GM23338 (cell line): Measurements from ENCODE around the gene PPFIBP1. TPM values are rescaled to one million over a fixed set of nuclear protein-coding genes. Genes with fewer than 3 reads are reported as not detected.

Experiments used
- ATAC-seq: fragments of 200-7000 bp; cut with Tn5 transposase; 3 replicates; pipeline ENCODE4 v1.9.1; 2020
- DNase-seq: peaks from one replicate; pipeline ENCODE4 v3.0.0-alpha.2; 2015; ENCODE audit warnings: low spot score
- H2AFZ ChIP-seq: fragments of 200-600 bp; sonication (generic); 2 replicates; pipeline ENCODE4 v1.8.0; 2016; ENCODE audit warnings: antibody characterized with exemption, mild to moderate bottlenecking, moderate library complexity
- H3F3A ChIP-seq: fragments of 200-600 bp; sonication (generic); replicated peaks from 2 replicates; pipeline ENCODE4 v1.8.0; 2017; ENCODE audit warnings: antibody characterized with exemption, mixed run types, low read depth
- H3K27ac ChIP-seq: fragments of 200-600 bp; sonication (generic); 2 replicates; pipeline ENCODE4 v1.6.1; 2016; ENCODE audit warnings: low read depth
- H3K27me3 ChIP-seq: fragments of 200-600 bp; sonication (generic); 2 replicates; pipeline ENCODE4 v1.8.0; 2016; ENCODE audit warnings: mild to moderate bottlenecking, mixed run types, moderate library complexity; ENCODE audit not compliant: insufficient read depth
- H3K36me3 ChIP-seq: fragments of 200-600 bp; sonication (generic); 2 replicates; pipeline ENCODE4 v1.8.0; 2016; ENCODE audit warnings: mild to moderate bottlenecking; ENCODE audit not compliant: insufficient read depth
- H3K4me1 ChIP-seq: fragments of 200-600 bp; sonication (generic); 2 replicates; pipeline ENCODE4 v1.8.0; 2016; ENCODE audit warnings: mild to moderate bottlenecking, moderate library complexity; ENCODE audit not compliant: insufficient read depth
- H3K4me2 ChIP-seq: fragments of 200-600 bp; sonication (generic); 2 replicates; pipeline ENCODE4 v1.7.1; 2017; ENCODE audit warnings: mixed run types
- H3K4me3 ChIP-seq: fragments of 200-600 bp; sonication (generic); 2 replicates; pipeline ENCODE4 v1.6.1; 2016; ENCODE audit warnings: mixed run types
- H3K79me2 ChIP-seq: fragments of 200-600 bp; sonication (generic); replicated peaks from 2 replicates; pipeline ENCODE4 v1.8.0; 2017; ENCODE audit warnings: mild to moderate bottlenecking; ENCODE audit not compliant: insufficient read depth
- H3K9me2 ChIP-seq: fragments of 200-600 bp; sonication (generic); 2 replicates; pipeline ENCODE4 v1.8.0; 2017; ENCODE audit not compliant: insufficient read depth
- H4K20me1 ChIP-seq: fragments of 200-600 bp; sonication (generic); replicated peaks from 2 replicates; pipeline ENCODE4 v1.8.0; 2017; ENCODE audit warnings: mild to moderate bottlenecking; ENCODE audit not compliant: insufficient read depth
- H3K27ac Mint-ChIP-seq: 2 replicates; pipeline ENCODE4 v1.8.0; 2020; ENCODE audit warnings: inconsistent platforms, mild to moderate bottlenecking, moderate library complexity, mixed read lengths
- H3K27me3 Mint-ChIP-seq: 3 replicates; pipeline ENCODE4 v1.8.0; 2022; ENCODE audit warnings: low read depth, mild to moderate bottlenecking, moderate library complexity, mixed read lengths, inconsistent platforms; ENCODE audit not compliant: insufficient read depth, poor library complexity
- H3K36me3 Mint-ChIP-seq: 3 replicates; pipeline ENCODE4 v1.8.0; 2021; ENCODE audit warnings: low read depth, mild to moderate bottlenecking, inconsistent platforms, moderate library complexity, mixed read lengths
- H3K4me1 Mint-ChIP-seq: 3 replicates; pipeline ENCODE4 v1.8.0; 2020; ENCODE audit warnings: mild to moderate bottlenecking, inconsistent platforms, mixed read lengths
- H3K4me3 Mint-ChIP-seq: 3 replicates; pipeline ENCODE4 v1.8.0; 2021; ENCODE audit warnings: moderate library complexity, mild to moderate bottlenecking, inconsistent platforms, mixed read lengths
- H3K9me3 Mint-ChIP-seq: 3 replicates; pipeline ENCODE4 v1.8.0; 2020; ENCODE audit warnings: moderate library complexity, mild to moderate bottlenecking, inconsistent platforms, mixed read lengths
- CREB1 ChIP-seq: fragments of 250-450 bp; sonication (Bioruptor Pico); IDR thresholded peaks from 2 replicates; pipeline ENCODE4 v1.5.0; 2020; ENCODE audit warnings: low read depth, mild to moderate bottlenecking, moderate library complexity
- EZH2 ChIP-seq: fragments of 200-600 bp; sonication (generic); IDR thresholded peaks from one replicate; pipeline ENCODE4 v1.8.0; 2017; ENCODE audit warnings: antibody characterized with exemption, mild to moderate bottlenecking, low read depth; ENCODE audit not compliant: unreplicated experiment
- EZH2phosphoT487 ChIP-seq: fragments of 200-600 bp; sonication (generic); IDR thresholded peaks from one replicate; pipeline ENCODE4 v1.8.1; 2018; ENCODE audit warnings: antibody characterized with exemption; ENCODE audit not compliant: unreplicated experiment
- JUNB ChIP-seq: IDR thresholded peaks from one replicate; pipeline ENCODE4 v1.6.1; 2016; ENCODE audit warnings: antibody characterized with exemption; ENCODE audit not compliant: unreplicated experiment
- NANOG ChIP-seq: IDR thresholded peaks from 2 replicates; pipeline ENCODE4 v1.6.1; 2016; ENCODE audit warnings: antibody characterized with exemption, borderline replicate concordance
- POLR2AphosphoS5 ChIP-seq: IDR thresholded peaks from 2 replicates; pipeline ENCODE4 v1.6.1; 2016; ENCODE audit warnings: antibody characterized with exemption, low read depth
- polyA plus RNA-seq: library from polyadenylated mRNA; unstranded; fragments of >200 nt; fragmentation: Nextera tagmentation; extraction: Ambion mirVana; gene quantifications from 2 replicates; pipeline ENCODE4 v1.2.1, GENCODE V29; 2016
- total RNA-seq: library from RNA; depleted of rRNA; stranded (reverse); fragments of >200 nt; shearing (Covaris generic); gene quantifications from 2 replicates; pipeline ENCODE4 v1.2.3, GENCODE V29; 2014
- TF ChIP-seq, protein P1 (sequence below): IDR thresholded peaks from one replicate; pipeline ENCODE4 v1.6.1; 2018; ENCODE audit warnings: antibody characterized with exemption; ENCODE audit not compliant: unreplicated experiment
- TF ChIP-seq, protein P2 (sequence below): fragments of 250-450 bp; sonication (Bioruptor Pico); IDR thresholded peaks from 2 replicates; pipeline ENCODE4 v1.5.0; 2020; ENCODE audit warnings: mild to moderate bottlenecking, moderate library complexity

Gene PPFIBP1
- total and polyA plus RNA-seq, 2 experiments from 2014 or later: 33.2 to 41.9 TPM

DNA sequence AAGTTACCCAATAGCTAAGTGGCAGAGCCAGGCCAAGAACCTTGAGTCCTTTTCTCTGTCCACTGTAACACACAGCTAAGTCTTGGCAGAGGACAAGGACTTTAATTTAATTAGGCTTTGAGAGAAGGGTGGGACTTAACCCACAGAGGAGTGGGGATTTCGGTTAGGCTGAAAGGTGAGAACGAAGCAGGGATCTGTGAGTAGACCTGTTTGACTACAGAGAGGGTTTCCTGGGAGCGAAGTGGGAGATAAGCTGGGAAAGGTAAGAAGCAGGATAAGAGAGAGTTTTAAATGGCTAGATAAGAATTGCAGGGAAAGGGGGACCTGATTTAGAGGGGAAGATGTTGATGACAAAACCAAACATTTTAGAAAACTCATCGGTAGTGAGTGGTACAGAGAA, 2.0 kb upstream of the PPFIBP1 start:
- TF ChIP-seq, protein P1, sequence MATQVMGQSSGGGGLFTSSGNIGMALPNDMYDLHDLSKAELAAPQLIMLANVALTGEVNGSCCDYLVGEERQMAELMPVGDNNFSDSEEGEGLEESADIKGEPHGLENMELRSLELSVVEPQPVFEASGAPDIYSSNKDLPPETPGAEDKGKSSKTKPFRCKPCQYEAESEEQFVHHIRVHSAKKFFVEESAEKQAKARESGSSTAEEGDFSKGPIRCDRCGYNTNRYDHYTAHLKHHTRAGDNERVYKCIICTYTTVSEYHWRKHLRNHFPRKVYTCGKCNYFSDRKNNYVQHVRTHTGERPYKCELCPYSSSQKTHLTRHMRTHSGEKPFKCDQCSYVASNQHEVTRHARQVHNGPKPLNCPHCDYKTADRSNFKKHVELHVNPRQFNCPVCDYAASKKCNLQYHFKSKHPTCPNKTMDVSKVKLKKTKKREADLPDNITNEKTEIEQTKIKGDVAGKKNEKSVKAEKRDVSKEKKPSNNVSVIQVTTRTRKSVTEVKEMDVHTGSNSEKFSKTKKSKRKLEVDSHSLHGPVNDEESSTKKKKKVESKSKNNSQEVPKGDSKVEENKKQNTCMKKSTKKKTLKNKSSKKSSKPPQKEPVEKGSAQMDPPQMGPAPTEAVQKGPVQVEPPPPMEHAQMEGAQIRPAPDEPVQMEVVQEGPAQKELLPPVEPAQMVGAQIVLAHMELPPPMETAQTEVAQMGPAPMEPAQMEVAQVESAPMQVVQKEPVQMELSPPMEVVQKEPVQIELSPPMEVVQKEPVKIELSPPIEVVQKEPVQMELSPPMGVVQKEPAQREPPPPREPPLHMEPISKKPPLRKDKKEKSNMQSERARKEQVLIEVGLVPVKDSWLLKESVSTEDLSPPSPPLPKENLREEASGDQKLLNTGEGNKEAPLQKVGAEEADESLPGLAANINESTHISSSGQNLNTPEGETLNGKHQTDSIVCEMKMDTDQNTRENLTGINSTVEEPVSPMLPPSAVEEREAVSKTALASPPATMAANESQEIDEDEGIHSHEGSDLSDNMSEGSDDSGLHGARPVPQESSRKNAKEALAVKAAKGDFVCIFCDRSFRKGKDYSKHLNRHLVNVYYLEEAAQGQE: no peak

GRCh38 chr12:27523305-27523641, 733 bp upstream of the PPFIBP1 start:
- H2AFZ ChIP-seq: no peak overlapping the region
- peak overlapping the region; percentile 93 for H3K27ac ChIP-seq
- peak overlapping the region; percentile 75 for H3K4me2 ChIP-seq
- peak overlapping the region; percentile 56 for H3K4me3 ChIP-seq
- Mint-ChIP-seq H3K4me3 (peak overlapping the region; percentile 75), H3K27ac (peak overlapping the region; percentile 96), H3K9me3 (no peaks in the 10 kb centered on the region), H3K36me3 (no peaks in the 10 kb centered on the region), H3K27me3 (peaks cover 4% of the 10 kb centered on the region), H3K4me1 (peaks cover 48% of the 10 kb centered on the region)
- H3K79me2 ChIP-seq: peaks cover 31% of the 10 kb centered on the region
- peaks cover 12% of the 10 kb centered on the region for H3K27me3 ChIP-seq
- DNase-seq (no peak), ATAC-seq (no peak)
- peaks cover 40% of the 10 kb centered on the region for H3K4me1 ChIP-seq
- no peaks in the 10 kb centered on the region for H3K9me2 ChIP-seq
- H3K36me3 ChIP-seq: no peaks in the 10 kb centered on the region
- no peaks in the 10 kb centered on the region for H3F3A ChIP-seq
- peaks cover 4% of the 10 kb centered on the region for H4K20me1 ChIP-seq
- TF ChIP-seq CREB1 (CRISPR knock-in tag): no peak
- no peak for TF ChIP-seq EZH2phosphoT487
- no peak for TF ChIP-seq POLR2AphosphoS5
- TF ChIP-seq, protein P2, sequence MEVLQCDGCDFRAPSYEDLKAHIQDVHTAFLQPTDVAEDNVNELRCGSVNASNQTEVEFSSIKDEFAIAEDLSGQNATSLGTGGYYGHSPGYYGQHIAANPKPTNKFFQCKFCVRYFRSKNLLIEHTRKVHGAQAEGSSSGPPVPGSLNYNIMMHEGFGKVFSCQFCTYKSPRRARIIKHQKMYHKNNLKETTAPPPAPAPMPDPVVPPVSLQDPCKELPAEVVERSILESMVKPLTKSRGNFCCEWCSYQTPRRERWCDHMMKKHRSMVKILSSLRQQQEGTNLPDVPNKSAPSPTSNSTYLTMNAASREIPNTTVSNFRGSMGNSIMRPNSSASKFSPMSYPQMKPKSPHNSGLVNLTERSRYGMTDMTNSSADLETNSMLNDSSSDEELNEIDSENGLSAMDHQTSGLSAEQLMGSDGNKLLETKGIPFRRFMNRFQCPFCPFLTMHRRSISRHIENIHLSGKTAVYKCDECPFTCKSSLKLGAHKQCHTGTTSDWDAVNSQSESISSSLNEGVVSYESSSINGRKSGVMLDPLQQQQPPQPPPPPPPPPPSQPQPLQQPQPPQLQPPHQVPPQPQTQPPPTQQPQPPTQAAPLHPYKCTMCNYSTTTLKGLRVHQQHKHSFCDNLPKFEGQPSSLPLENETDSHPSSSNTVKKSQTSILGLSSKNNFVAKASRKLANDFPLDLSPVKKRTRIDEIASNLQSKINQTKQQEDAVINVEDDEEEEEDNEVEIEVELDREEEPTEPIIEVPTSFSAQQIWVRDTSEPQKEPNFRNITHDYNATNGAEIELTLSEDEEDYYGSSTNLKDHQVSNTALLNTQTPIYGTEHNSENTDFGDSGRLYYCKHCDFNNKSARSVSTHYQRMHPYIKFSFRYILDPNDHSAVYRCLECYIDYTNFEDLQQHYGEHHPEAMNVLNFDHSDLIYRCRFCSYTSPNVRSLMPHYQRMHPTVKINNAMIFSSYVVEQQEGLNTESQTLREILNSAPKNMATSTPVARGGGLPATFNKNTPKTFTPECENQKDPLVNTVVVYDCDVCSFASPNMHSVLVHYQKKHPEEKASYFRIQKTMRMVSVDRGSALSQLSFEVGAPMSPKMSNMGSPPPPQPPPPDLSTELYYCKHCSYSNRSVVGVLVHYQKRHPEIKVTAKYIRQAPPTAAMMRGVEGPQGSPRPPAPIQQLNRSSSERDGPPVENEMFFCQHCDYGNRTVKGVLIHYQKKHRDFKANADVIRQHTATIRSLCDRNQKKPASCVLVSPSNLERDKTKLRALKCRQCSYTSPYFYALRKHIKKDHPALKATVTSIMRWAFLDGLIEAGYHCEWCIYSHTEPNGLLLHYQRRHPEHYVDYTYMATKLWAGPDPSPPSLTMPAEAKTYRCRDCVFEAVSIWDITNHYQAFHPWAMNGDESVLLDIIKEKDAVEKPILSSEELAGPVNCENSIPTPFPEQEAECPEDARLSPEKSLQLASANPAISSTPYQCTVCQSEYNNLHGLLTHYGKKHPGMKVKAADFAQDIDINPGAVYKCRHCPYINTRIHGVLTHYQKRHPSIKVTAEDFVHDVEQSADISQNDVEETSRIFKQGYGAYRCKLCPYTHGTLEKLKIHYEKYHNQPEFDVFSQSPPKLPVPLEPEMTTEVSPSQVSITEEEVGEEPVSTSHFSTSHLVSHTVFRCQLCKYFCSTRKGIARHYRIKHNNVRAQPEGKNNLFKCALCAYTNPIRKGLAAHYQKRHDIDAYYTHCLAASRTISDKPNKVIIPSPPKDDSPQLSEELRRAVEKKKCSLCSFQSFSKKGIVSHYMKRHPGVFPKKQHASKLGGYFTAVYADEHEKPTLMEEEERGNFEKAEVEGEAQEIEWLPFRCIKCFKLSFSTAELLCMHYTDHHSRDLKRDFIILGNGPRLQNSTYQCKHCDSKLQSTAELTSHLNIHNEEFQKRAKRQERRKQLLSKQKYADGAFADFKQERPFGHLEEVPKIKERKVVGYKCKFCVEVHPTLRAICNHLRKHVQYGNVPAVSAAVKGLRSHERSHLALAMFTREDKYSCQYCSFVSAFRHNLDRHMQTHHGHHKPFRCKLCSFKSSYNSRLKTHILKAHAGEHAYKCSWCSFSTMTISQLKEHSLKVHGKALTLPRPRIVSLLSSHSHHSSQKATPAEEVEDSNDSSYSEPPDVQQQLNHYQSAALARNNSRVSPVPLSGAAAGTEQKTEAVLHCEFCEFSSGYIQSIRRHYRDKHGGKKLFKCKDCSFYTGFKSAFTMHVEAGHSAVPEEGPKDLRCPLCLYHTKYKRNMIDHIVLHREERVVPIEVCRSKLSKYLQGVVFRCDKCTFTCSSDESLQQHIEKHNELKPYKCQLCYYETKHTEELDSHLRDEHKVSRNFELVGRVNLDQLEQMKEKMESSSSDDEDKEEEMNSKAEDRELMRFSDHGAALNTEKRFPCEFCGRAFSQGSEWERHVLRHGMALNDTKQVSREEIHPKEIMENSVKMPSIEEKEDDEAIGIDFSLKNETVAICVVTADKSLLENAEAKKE (CRISPR knock-in tag): no peak
- no peak for TF ChIP-seq EZH2
- TF ChIP-seq, protein P1: no peak
- no peak for TF ChIP-seq NANOG
- no peak for TF ChIP-seq JUNB

More for the DNA sequence above, 2.0 kb upstream of the PPFIBP1 start:
- DNase-seq (no peak), ATAC-seq (no peak)
- Histone ChIP-seq H3K79me2 (peaks cover 18% of the 10 kb centered on the region), H3K36me3 (no peaks in the 10 kb centered on the region), H3F3A (no peaks in the 10 kb centered on the region), H3K27ac (no peak overlapping the region), H3K9me2 (no peaks in the 10 kb centered on the region), H4K20me1 (peaks cover 4% of the 10 kb centered on the region), H2AFZ (no peak overlapping the region), H3K4me1 (peaks cover 40% of the 10 kb centered on the region), H3K4me3 (no peak overlapping the region), H3K27me3 (peaks cover 12% of the 10 kb centered on the region), H3K4me2 (peak overlapping the region; percentile 58)
- Mint-ChIP-seq H3K9me3 (no peaks in the 10 kb centered on the region), H3K4me1 (peaks cover 43% of the 10 kb centered on the region), H3K27me3 (peaks cover 4% of the 10 kb centered on the region), H3K27ac (no peak overlapping the region), H3K4me3 (no peak overlapping the region), H3K36me3 (no peaks in the 10 kb centered on the region)
